ENCODE measurements around the gene HLCS.

The HLCS gene

GRCh38 chr21:36879827-36880226 lies 86.6 kb downstream of the HLCS start:
- no peak for DNase-seq

DNA sequence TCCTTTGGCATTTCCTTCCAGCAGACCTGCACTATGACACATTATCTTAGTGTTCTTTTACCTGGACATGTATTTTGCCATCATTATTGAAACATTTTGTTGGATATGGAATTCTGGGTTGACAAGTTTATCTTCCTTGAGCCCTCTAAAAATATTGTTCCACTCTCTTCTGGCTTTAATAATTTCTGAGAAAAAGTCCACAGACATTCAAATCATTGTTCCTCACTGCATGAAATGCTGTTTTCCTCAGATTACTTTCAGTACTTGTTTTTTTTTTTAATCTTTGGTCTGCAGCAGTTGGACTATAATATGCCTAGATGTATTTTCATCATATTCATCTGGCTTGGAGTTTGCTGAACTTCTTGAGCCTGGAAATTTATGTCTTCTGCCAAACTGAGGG lies 88.7 kb downstream of the HLCS start:
- DNase-seq = no peak

GRCh38 chr21:36874665-36875064 lies 91.8 kb downstream of the HLCS start:
- no peak for DNase-seq

DNA sequence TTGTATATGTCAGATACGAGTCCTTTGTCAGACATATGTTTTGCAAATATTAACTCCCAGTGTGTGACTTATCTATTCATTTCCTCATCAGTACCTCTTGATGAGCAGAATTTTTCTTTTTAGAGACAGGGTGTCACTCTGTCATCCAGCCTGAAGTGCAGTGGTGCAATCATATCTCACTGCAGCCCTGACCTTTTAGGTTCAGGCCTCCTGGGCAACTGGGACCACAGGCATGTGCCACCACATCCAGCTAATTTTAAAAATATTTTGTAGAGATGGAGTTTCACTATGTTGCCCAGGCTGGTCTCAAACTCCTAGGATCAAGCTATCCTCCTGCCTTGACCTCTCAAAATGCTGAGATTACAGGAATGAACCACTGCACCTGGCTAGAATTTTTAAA lies 93.0 kb downstream of the HLCS start:
- no peak for DNase-seq

DNA sequence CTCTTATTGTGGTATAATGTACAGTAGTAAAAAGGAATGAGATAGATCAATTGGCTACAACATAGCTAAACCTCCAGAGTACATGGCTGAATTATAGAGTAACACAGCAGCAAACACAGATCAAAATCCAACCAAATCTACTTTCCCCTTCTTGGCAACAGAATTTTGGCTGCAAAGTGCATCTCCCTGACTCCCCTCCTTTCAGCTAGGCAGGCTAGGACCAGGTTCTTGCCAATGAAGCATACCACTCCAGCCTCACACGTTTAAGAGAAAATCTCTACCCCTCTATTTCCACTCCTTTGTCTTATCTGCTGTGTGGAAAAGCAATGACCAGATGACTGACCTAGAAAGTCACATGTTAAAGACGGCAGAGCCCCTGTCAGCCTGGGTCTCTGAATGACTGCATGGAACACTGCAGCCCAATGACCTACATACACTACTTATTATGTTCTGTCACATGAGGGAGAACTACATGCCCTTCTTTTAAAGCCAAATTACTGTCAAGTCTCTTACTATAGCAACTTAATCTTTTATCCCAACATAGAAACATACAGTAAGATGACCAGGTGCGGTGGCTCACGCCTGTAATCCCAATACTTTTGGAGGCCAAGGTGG lies 99.1 kb downstream of the HLCS start:
- DNase-seq = no peak

DNA sequence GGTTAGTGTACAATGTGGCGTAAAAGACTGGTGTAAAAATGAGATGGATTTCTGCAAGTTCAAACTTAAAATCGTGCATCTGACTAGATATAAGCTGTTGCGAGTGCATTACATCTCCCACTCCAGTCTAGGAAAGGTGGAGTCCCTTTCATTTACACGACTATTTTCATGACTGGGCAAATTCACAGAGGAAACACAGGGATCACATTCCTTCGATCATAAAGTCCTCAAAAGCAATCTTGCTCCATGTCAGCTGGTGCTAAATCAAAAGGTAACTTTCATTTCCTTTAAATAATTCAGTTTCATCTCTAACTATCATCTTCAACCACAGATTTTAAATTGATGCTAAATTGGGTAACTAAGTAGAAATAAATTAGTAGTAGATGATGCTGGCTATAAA lies 100.0 kb downstream of the HLCS start:
- no peak for DNase-seq

DNA sequence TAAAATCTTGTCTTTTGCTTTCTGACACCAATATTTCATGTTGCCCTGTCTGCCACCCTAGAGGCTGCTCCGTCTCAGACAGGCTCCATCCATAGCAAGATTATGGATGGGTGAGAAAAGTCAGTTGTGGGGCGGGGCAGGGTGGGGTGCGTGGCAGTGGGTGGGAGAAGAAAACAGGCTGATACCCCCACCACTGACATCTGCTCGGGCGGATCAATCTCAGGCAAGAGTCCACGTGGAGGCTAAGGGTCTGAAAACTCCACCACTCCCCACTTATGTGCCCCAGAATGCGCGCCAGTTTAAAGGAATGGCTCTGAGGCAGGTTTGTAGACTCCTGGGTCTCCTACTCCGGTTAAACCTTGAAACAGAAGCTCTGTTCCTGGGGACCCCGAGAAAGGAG lies 101.5 kb downstream of the HLCS start:
- DNase-seq = no peak

DNA sequence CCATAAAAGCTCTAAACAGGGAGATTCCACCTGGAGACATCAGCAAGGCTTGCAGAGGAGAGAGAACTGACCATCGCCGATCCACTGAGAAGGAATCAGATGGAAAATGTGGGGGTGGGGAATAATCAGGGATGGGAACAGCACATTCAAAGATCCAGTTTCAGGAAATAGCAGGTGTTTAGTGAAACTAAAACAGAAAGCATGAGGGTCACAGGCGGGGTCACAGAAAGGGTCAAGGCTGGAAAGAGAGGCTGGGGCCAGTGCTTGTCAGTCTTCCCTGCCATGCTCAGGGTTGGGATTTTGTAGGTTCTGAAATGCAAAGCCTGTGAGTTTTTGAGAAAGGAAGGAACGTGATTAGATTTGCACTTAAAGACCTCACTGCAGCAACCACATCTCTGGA lies 103.2 kb downstream of the HLCS start:
- no peak for DNase-seq

DNA sequence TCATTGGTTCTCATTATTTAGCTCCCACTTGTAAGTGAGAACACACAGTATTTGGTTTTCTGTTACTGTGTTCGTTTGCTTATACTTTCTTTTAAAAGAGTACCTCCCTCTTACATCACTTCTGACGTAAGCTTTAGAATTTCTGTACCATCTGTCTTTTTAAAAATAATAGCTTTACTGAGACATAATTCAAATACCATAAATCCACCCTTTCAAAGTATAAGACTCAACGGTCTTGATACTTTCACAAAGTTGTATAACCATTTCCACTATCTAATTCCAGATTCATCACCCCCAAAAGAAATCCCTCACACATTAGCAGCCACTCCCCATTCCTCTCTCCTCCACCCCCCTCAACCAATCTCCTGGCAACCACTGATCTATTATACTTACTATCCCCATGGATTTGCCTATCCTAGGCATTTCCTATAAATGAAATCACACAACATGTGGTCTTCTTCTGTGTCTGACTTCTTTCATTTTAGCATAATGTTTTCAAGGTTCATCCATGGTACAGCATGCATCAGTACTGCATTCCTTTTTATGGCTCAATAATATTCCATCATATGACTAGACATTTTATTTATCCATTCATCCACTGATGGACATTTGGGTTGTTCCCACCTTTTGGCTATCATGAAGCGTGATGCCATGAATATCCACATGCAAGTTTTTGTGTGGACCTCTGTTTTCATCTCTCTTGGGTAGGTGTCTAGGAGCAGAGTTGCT lies 104.7 kb downstream of the HLCS start:
- no peak for DNase-seq

GRCh38 chr21:36860736-36861594 lies 105.5 kb downstream of the HLCS start:
- no peak for DNase-seq

- DNase-seq = peak; percentile 42 to 59
These were observed 106.5 kb downstream of the HLCS start for GRCh38 chr21:36859744-36860501.

- no peak for DNase-seq
These were observed 108.0 kb downstream of the HLCS start for GRCh38 chr21:36858320-36858957.

DNA sequence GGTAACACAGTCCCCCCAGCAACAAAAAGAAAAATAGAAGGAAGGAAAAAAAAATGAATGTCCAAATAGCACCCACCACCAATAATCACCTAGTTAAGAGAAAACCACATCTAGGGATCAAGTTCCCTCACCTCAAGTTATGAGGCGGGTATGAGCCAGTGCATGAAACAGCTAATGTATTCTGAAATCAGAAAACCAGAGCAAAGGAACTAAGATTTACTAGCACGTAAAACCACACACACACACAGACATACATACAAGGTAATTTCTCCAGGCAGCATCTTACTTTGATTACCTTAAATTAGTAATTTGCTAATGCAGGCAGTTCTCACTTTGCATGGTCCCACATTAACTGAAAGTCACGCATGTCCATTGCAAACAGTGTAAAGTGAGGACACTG lies 109.8 kb downstream of the HLCS start:
- DNase-seq = no peak

- DNase-seq = peak; percentile 9 to 27
These were observed 112.1 kb downstream of the HLCS start for GRCh38 chr21:36854391-36854790.

DNA sequence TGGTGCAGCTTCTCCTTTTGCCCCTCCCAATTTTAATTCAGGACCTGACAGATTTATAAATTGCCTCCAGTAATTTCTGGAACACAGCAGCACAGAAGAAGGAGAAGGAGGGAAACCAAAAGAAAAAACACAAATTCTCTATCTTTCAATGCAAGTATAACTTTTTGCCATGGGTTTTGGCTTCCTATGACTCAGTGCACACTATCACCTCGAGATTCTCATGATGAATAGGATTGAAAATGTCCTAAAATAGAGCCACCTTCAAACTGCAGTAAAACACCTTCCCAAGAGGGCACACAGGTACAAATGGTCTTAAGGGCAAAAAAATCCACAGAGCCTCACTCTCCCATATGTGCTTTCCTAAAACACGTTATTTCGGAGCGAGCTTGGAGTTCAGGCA lies 113.6 kb downstream of the HLCS start:
- DNase-seq = no peak

DNA sequence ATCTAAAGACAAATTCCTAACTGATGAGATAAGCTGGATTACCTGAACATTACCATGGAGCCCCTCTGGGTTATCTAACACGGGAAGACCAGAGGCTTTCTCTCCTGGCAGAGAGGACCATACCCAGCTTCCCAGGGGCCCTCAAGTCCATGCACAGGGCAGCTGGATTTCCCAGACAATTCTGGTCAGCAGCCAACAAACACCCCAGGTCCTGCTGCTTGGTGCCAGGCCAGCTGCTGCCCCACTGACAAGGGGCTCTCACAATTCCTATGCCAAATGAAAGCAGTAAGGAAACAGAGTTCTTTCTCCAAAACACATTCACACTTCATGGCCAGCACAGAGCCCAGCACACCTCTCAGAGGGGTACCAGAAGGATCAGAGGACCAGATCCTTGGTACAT lies 114.2 kb downstream of the HLCS start:
- no peak for DNase-seq

GRCh38 chr21:36851121-36851520 lies 115.3 kb downstream of the HLCS start:
- DNase-seq = no peak

DNA sequence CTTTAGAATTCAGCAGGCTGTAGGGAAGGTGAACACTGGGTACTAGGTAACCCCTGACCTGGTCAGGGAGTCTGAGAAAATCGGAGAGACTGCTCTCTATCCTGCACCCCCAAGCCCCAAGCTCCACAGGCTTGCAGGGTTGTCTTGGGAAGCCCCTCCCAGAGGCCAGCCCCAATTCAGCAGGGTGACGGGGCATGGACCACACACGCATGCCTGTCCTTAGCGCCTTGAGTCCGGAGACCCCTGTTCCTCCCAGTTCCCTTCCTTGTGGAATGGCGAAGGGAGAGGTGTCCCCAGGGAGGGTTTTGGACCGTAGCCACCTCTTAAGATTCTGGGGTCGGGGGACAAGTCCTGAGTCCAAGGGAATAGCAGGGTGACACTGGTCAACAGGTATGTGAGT lies 116.1 kb downstream of the HLCS start:
- DNase-seq = no peak

- DNase-seq = no peak
These were observed 116.9 kb downstream of the HLCS start for GRCh38 chr21:36849461-36850105.

DNA sequence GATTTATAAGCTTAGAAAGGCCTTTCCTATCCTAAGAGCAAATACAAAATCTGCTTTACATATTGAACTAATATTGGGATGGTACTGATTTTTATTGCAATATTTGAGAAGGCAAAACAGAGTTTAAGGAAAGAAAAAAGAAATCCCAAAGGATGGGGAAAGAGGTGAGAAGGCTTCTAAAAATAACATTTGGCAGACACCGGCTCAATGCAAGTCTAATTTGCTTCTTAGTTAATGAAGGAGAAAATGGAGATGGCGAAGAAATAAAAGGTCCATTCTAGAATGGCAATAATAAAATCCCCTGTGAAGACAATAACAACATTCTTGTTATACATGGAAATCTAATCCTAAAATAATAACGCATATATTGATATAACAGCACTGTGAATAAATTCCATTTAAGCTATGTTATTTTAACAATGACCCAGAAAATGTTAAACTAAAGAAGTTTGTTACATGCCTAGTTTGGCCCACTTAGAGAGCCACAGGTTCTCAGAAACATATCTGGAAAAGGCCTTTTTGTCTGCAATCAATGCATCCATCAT lies 117.7 kb downstream of the HLCS start:
- no peak for DNase-seq

DNA sequence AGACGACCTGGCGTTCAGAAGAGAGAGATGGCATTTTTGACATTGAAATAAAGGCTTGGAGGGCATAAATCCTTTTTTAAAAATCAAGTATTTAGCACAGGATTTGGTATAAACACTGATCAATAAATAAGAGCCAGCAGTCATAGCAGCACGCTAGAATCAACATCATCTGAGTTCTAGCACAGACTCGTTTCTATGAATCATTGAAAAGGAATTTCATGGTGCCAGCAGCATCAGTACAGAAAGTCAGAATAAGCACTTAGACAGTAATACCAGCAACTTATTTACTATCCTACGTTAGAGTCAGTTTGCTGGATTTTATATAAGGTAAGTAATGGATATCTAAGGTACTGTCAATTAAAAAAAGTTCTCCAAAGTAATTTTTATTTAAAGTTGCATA lies 119.3 kb downstream of the HLCS start:
- DNase-seq = no peak

DNA sequence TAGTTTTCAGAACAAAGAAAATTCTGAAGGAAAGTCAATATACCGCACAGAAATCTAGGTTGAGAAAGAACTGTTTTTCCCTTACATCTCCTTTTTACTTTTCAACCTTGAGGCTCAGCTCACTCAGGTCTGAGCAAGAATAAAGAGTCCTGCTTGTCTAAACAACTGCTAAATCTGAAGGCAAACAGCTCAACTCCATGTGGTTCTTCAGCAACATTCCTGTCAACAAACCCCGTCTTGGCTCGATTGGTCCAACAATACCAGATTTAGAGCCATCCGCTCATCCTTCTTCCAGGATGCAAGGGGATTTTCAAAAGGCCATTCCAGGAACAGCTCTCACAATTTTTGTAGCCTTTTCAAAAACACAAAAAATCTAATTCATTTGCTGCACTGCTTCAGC lies 119.8 kb downstream of the HLCS start:
- no peak for DNase-seq

All from activated CD4-positive, alpha-beta T cell treated with anti-CD3 and anti-CD28 coated beads, Interleukin-2, amount 50 U/mL, for 48 hours (primary cell).